Activated T-helper 2 cell treated with anti-CD3 and anti-CD28 coated beads, Interferon-gamma antibody, Interleukin-2, Interleukin-4, amounts not matched to agents 10 μg/mL and 5 μg/mL and 100 μg/mL, durations not matched to agents 14 hours and 24 hours and 36 hours (primary cell): ENCODE measurements around the gene TGM6. TPM values are rescaled to one million over a fixed set of nuclear protein-coding genes. Genes with fewer than 3 reads are reported as not detected.

Experiments used
- DNase-seq: peaks from one replicate; pipeline ENCODE4 v3.0.0; 2021; ENCODE audit warnings: low spot score
- H3K27ac Mint-ChIP-seq: one replicate; pipeline ENCODE4 v1.8.0; 2021; ENCODE audit warnings: mixed read lengths
- H3K27me3 Mint-ChIP-seq: one replicate; pipeline ENCODE4 v1.8.0; 2021; ENCODE audit warnings: low read depth, mixed read lengths
- H3K36me3 Mint-ChIP-seq: one replicate; pipeline ENCODE4 v1.8.0; 2021; ENCODE audit warnings: low read depth, mixed read lengths
- H3K4me1 Mint-ChIP-seq: one replicate; pipeline ENCODE4 v1.8.0; 2021; ENCODE audit warnings: low read depth, mixed read lengths
- H3K4me3 Mint-ChIP-seq: one replicate; pipeline ENCODE4 v1.8.0; 2021; ENCODE audit warnings: low read depth, mild to moderate bottlenecking, moderate library complexity, mixed read lengths
- H3K9me3 Mint-ChIP-seq: one replicate; pipeline ENCODE4 v1.8.0; 2021; ENCODE audit warnings: mixed read lengths
- intact Hi-C: fragments of 100-400 bp; cut with micrococcal nuclease; formaldehyde crosslinking; loops from one replicate; pipeline ENCODE4 v1.15.1; 2023
- total RNA-seq: library from RNA; stranded (reverse); gene quantifications from 2 replicates; pipeline ENCODE4 v1.2.3, GENCODE V29; 2022

The TGM6 gene
- total RNA-seq, 1 donor from 2014 or later: not detected

GRCh38 chr20:2373098-2373497 is 7.6 kb upstream of the TGM6 start:
- Mint-ChIP-seq H3K4me3 (no peak overlapping the region), H3K27ac (no peak overlapping the region), H3K9me3 (no peaks in the 10 kb centered on the region), H3K4me1 (no peaks in the 10 kb centered on the region), H3K27me3 (peaks cover 49% of the 10 kb centered on the region), H3K36me3 (no peaks in the 10 kb centered on the region)
- intact Hi-C loops: no loop called here
- DNase-seq: no peak

DNA sequence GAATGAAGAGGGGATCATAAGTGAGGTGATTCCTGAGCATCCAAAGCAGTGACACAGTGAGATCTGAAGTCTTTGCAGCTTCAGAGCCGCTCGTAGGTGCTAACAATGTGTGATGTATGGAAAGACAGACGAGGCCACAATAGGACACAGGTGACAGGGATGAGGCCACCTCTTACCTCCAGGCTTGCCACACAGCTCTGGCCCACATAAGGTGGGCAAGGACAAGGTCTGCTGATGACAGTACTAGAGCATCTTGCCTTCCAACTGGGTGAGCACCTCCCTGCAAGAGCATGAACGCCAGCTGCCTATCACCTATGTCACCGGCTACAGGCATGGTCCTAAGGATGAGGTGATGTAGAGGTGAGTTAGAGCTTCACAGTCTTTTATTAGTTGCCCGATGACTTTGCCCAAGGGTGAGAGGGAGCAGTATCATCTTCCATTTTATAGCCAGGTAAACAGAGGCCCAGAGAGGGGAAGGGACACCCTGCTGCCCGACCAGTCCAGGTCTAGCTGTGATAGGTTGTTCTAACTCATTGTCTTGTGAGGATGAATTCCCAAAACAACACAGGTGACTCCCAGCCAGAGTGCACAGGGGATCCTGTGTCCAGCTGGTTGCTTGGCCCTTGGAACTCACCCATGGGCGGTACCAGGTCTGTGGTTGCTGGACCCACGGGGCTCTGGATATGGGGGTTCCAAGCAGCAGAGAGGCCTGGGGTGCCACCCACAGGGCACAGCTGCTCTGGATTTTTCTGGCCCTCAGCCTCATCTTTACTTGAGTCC is 6.2 kb upstream of the TGM6 start:
- H3K27me3 Mint-ChIP-seq: peaks cover 41% of the 10 kb centered on the region
- no peaks in the 10 kb centered on the region for H3K9me3 Mint-ChIP-seq

DNA sequence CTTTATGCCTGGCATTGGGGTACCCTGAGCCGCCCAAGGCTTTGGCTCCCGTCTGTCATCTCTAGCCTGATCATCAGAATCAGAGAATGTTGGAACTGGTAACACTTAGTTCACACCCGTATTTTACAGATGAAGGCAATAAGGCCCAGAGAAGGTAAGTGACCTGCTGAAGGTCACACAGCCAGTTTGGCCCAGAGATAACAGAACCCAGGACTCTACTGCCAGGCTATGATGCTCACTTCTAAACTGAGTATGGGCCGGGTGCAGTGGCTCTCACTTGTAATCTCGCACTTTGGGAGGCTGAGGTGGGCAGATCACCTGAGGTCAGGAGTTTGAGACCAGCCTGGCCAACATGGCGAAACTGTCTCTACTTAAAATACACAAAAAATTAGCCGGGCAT is 1.8 kb upstream of the TGM6 start:
- Mint-ChIP-seq H3K27me3 (peaks cover 37% of the 10 kb centered on the region), H3K4me1 (peaks cover 11% of the 10 kb centered on the region), H3K27ac (no peak overlapping the region), H3K9me3 (no peaks in the 10 kb centered on the region), H3K36me3 (no peaks in the 10 kb centered on the region), H3K4me3 (no peak overlapping the region)
- intact Hi-C loops: no loop called here
- DNase-seq: no peak

More for the DNA sequence above, 6.2 kb upstream of the TGM6 start:
- intact Hi-C loops: no loop called here
- H3K36me3 Mint-ChIP-seq: no peaks in the 10 kb centered on the region
- no peak overlapping the region for H3K27ac Mint-ChIP-seq
- no peak for DNase-seq
- H3K4me1 Mint-ChIP-seq: peaks cover 5% of the 10 kb centered on the region
- H3K4me3 Mint-ChIP-seq: no peak overlapping the region

DNA sequence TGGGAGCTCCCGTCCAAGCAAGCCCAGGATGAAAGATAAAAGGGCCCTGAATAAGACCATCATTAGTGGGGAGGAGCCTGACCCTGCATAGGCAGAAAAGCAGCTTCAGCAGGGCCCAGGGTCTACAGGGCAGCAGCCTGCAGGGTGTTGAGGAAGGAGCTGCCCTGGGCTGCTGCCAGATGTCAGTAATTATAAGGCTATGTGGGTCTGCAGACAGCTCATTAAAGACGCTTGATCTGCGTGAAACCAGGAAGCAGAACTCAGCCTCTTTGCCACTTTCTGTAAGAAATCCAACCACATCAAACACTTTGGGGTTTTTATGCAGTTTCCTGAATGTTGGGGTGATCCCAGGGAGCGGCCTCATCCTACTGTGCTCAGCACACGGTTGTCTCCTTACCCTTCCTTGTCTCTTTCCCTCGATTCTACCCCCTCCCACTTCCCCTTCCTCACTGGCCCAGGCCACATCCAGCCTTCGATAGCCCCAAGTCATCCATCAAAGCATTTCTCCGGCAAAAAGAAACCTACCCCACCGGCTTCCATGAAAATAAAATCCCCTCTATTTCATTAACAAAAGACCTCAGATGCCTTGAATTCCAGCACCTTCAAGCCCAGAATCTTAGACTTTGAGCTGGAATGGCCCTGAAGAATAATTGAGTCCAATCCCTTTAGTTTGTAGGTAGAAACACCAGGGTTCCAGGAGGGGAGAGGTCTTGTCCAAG is 1.0 kb upstream of the TGM6 start:
- Mint-ChIP-seq H3K27me3 (peaks cover 29% of the 10 kb centered on the region), H3K27ac (no peak overlapping the region), H3K4me3 (no peak overlapping the region), H3K36me3 (no peaks in the 10 kb centered on the region), H3K9me3 (no peaks in the 10 kb centered on the region), H3K4me1 (peaks cover 11% of the 10 kb centered on the region)
- DNase-seq: peak; percentile 29
- intact Hi-C loops: no loop called here

- intact Hi-C loops: no loop called here
- H3K4me3 Mint-ChIP-seq: no peak overlapping the region
- peaks cover 12% of the 10 kb centered on the region for H3K4me1 Mint-ChIP-seq
Measured at GRCh38 chr20:2381303-2381702, 602 bp downstream of the TGM6 start.

DNA sequence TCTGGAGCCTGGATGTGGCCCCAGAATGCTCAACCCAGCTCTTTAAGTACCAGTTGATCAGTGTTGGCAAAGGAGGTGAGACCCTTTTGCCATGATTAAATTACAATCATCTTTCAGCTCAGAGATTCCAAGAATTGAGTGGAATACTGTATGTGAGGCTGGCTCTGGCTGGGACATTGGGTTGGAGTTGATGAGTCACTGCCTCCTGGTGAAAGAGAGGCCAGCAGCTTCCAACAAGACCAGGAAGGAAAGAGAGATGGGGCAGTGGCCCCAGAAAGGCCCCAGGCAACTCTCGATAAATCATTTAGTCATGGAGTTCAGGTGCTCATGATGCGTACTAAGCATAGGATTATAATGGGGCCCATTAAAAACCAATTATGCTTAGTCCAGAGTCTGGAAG is 2.1 kb downstream of the TGM6 start:
- intact Hi-C loops: no loop called here
- H3K27ac Mint-ChIP-seq: no peak overlapping the region
- no peaks in the 10 kb centered on the region for H3K36me3 Mint-ChIP-seq
- H3K4me1 Mint-ChIP-seq: peaks cover 18% of the 10 kb centered on the region
- no peak for DNase-seq
- H3K9me3 Mint-ChIP-seq: no peaks in the 10 kb centered on the region
- peaks cover 16% of the 10 kb centered on the region for H3K27me3 Mint-ChIP-seq
- H3K4me3 Mint-ChIP-seq: no peak overlapping the region

More at GRCh38 chr20:2381303-2381702, 602 bp downstream of the TGM6 start:
- H3K27ac Mint-ChIP-seq: no peak overlapping the region
- H3K27me3 Mint-ChIP-seq: peaks cover 25% of the 10 kb centered on the region
- no peak for DNase-seq
- H3K9me3 Mint-ChIP-seq: no peaks in the 10 kb centered on the region
- H3K36me3 Mint-ChIP-seq: no peaks in the 10 kb centered on the region

DNA sequence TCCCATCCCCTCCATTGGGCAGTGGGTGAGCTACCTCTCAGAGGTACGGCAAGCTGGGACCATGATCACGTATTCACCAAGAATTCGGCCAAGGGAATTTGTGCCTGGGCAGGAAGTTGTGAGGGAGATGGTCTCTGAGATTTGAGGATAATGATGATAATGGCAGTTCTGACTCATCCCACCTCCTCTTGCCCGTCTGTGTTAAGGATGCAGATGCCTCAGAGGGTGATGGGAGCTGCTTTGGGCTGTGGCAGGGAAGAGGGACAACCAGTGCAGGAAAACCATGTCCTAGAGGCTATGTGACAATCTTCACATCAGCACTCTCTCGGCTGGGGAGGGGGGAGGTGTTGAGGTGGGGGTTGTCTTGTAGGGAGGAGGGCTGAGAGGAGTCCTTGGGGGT is 4.3 kb downstream of the TGM6 start:
- DNase-seq: no peak
- Mint-ChIP-seq H3K4me1 (peaks cover 9% of the 10 kb centered on the region), H3K27ac (no peak overlapping the region), H3K9me3 (peaks cover 4% of the 10 kb centered on the region), H3K27me3 (peaks cover 15% of the 10 kb centered on the region), H3K4me3 (no peak overlapping the region), H3K36me3 (no peaks in the 10 kb centered on the region)
- intact Hi-C loops: no loop called here

GRCh38 chr20:2385496-2385895 is 4.8 kb downstream of the TGM6 start:
- no peaks in the 10 kb centered on the region for H3K36me3 Mint-ChIP-seq
- no peak overlapping the region for H3K4me3 Mint-ChIP-seq
- intact Hi-C loops: no loop called here
- DNase-seq: no peak
- H3K27ac Mint-ChIP-seq: no peak overlapping the region
- H3K4me1 Mint-ChIP-seq: peaks cover 7% of the 10 kb centered on the region
- peaks cover 4% of the 10 kb centered on the region for H3K9me3 Mint-ChIP-seq
- H3K27me3 Mint-ChIP-seq: peaks cover 15% of the 10 kb centered on the region

DNA sequence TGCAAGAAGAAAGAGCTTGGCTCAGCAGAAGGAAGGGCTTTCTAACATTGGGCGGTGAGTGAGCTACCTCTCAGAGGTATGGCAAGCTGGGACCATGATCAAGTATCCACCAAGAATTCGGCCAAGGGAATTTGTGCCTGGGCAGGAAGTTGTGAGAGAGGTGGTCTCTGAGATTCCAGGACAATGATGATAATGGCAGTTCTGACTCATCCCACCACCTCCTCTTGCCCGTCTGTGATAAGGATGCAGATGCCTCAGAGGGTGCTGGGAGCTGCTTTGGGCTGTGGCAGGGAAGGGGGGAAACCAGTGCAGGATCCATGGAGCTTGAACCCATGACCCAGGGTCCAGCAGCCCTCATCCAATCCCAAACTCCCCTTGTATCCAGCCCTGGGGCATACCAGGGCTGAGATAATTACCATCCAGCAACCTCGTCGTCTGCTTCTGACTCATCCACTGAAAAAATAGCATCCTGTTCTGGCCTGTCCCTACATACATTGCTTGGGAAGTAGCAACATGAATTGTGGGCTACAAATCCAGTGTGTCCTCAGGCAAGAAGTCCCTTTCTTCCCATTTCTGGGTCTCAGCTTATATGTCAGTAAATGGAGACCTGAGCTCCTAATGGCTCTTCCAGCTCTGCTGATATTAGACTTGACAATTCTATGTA is 5.9 kb downstream of the TGM6 start:
- peaks cover 20% of the 10 kb centered on the region for H3K27me3 Mint-ChIP-seq
- H3K27ac Mint-ChIP-seq: no peak overlapping the region
- H3K4me1 Mint-ChIP-seq: peaks cover 7% of the 10 kb centered on the region
- peaks cover 4% of the 10 kb centered on the region for H3K9me3 Mint-ChIP-seq
- no peaks in the 10 kb centered on the region for H3K36me3 Mint-ChIP-seq
- H3K4me3 Mint-ChIP-seq: peak overlapping the region; percentile 28
- intact Hi-C loops: loop anchor here (1.0 kb wide), 2 partner anchors 63 to 68 kb away; no protein-coding TSS in a partner anchor
- no peak for DNase-seq

GRCh38 chr20:2387180-2387577 is 6.5 kb downstream of the TGM6 start:
- peak; percentile 66 for DNase-seq
- H3K27me3 Mint-ChIP-seq: peaks cover 18% of the 10 kb centered on the region
- intact Hi-C loops: loop anchor here (1.0 kb wide), 2 partner anchors 62 to 67 kb away; no protein-coding TSS in a partner anchor
- H3K4me1 Mint-ChIP-seq: peaks cover 7% of the 10 kb centered on the region
- no peaks in the 10 kb centered on the region for H3K36me3 Mint-ChIP-seq
- H3K27ac Mint-ChIP-seq: no peak overlapping the region
- H3K4me3 Mint-ChIP-seq: peak overlapping the region; percentile 28
- H3K9me3 Mint-ChIP-seq: peaks cover 4% of the 10 kb centered on the region

- intact Hi-C loops: loop anchor here (1.0 kb wide), 2 partner anchors 62 to 67 kb away; no protein-coding TSS in a partner anchor
- H3K4me3 Mint-ChIP-seq: no peak overlapping the region
- H3K36me3 Mint-ChIP-seq: no peaks in the 10 kb centered on the region
Measured at GRCh38 chr20:2387580-2387979, 6.9 kb downstream of the TGM6 start.

GRCh38 chr20:2390951-2391675 is 10.4 kb downstream of the TGM6 start:
- peaks cover 10% of the 10 kb centered on the region for H3K27me3 Mint-ChIP-seq
- no peak overlapping the region for H3K4me3 Mint-ChIP-seq
- DNase-seq: no peak
- intact Hi-C loops: no loop called here
- no peak overlapping the region for H3K27ac Mint-ChIP-seq
- peaks cover 4% of the 10 kb centered on the region for H3K9me3 Mint-ChIP-seq
- no peaks in the 10 kb centered on the region for H3K36me3 Mint-ChIP-seq
- H3K4me1 Mint-ChIP-seq: peaks cover 7% of the 10 kb centered on the region

More at GRCh38 chr20:2387580-2387979, 6.9 kb downstream of the TGM6 start:
- H3K4me1 Mint-ChIP-seq: peaks cover 7% of the 10 kb centered on the region
- no peak for DNase-seq
- peaks cover 4% of the 10 kb centered on the region for H3K9me3 Mint-ChIP-seq
- peaks cover 16% of the 10 kb centered on the region for H3K27me3 Mint-ChIP-seq
- no peak overlapping the region for H3K27ac Mint-ChIP-seq
